Neural progenitor cell (in vitro differentiated cells): Measurements from ENCODE around the gene PLA2G15.

Experiments used
- EZH2phosphoT487 ChIP-seq: fragments of 200-600 bp; sonication (generic); IDR thresholded peaks from 2 replicates; pipeline ENCODE4 v1.6.1; 2017; ENCODE audit warnings: antibody characterized with exemption
- TF ChIP-seq, protein P1 (sequence below): fragments of 200-600 bp; sonication (generic); IDR thresholded peaks from 2 replicates; pipeline ENCODE4 v1.5.1; 2017; ENCODE audit warnings: antibody characterized with exemption, mild to moderate bottlenecking

GRCh38 chr16:68219725-68220351 is 25.3 kb upstream of the PLA2G15 start:
- TF ChIP-seq, protein P1, sequence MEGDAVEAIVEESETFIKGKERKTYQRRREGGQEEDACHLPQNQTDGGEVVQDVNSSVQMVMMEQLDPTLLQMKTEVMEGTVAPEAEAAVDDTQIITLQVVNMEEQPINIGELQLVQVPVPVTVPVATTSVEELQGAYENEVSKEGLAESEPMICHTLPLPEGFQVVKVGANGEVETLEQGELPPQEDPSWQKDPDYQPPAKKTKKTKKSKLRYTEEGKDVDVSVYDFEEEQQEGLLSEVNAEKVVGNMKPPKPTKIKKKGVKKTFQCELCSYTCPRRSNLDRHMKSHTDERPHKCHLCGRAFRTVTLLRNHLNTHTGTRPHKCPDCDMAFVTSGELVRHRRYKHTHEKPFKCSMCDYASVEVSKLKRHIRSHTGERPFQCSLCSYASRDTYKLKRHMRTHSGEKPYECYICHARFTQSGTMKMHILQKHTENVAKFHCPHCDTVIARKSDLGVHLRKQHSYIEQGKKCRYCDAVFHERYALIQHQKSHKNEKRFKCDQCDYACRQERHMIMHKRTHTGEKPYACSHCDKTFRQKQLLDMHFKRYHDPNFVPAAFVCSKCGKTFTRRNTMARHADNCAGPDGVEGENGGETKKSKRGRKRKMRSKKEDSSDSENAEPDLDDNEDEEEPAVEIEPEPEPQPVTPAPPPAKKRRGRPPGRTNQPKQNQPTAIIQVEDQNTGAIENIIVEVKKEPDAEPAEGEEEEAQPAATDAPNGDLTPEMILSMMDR = no peak
- no peak for TF ChIP-seq EZH2phosphoT487
